Urothelium cell line (cell line): ENCODE data around the gene KCNMA1.
A peak's percentile ranks its signal among the peaks of the same experiment; 100 is the strongest.

Experiments used
- DNase-seq: peaks from one replicate; pipeline ENCODE4 v3.0.0; 2011; ENCODE audit warnings: low spot score, mixed read lengths
- FAIRE-seq: peaks from 2 replicates; lab custom pipeline; 2011; peaks lifted over from hg19 to GRCh38; lab: Jason Lieb, UNC

The KCNMA1 gene

GRCh38 chr10:76993213-76993612 is 644.4 kb downstream of the KCNMA1 start:
- no peak for DNase-seq
- FAIRE-seq: no peak

DNA sequence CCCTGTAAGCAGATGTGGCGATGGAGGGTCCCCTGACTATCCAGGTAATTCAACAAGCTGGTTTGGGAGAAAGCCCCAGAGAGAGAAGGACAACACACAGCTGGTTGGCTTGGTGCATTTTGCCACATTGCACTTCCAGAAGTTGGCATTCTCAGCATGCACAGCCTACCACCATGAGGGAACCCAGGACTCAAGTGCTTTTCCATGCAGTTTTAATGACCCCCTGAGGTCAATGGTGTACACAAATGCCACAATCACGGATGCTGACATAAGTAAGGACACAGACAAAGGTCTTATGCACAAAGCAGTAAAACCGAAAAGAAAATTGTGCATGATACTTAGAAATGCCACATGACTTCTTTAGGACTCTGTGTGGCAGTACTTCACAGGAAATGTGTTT is 645.1 kb downstream of the KCNMA1 start:
- FAIRE-seq: no peak
- no peak for DNase-seq

DNA sequence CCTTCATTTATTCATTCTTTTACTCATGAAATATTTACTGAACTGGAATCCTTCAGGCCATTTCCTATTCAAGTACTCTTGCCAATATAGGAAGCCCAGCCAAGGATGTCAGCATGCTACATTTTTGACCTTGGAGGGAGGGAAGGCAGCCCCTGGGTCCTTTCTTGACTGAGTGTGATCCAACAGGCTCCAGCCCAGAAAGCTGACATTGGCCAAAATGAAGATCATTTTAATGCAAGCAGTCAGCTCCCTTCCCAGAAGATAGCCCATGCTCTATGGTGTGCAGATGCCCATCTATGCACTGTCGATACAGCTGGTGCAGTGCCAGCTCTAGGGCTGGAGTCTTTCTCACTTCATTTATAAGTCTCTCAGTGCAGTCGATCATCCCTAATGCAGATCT is 646.0 kb downstream of the KCNMA1 start:
- FAIRE-seq (no peak), DNase-seq (no peak)

DNA sequence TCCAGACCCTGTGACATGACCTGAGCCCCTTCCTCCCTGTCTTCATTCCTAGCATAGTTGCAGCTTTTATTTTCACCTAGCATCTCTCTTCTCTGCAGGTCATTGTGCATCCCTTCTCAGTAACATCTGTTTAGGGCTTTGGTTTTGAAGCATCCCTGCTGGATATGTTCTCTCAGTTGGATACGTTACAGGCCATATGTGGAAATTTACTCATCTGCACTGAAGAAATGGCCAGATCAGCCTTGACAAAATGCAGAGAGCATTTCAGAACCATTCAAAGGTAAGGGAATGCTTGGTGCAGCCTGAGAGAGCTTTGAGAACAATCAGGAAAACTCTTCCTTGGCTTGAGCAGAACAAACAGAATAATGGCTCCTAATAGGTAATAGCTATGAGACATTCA is 647.0 kb downstream of the KCNMA1 start:
- FAIRE-seq: no peak
- no peak for DNase-seq

DNA sequence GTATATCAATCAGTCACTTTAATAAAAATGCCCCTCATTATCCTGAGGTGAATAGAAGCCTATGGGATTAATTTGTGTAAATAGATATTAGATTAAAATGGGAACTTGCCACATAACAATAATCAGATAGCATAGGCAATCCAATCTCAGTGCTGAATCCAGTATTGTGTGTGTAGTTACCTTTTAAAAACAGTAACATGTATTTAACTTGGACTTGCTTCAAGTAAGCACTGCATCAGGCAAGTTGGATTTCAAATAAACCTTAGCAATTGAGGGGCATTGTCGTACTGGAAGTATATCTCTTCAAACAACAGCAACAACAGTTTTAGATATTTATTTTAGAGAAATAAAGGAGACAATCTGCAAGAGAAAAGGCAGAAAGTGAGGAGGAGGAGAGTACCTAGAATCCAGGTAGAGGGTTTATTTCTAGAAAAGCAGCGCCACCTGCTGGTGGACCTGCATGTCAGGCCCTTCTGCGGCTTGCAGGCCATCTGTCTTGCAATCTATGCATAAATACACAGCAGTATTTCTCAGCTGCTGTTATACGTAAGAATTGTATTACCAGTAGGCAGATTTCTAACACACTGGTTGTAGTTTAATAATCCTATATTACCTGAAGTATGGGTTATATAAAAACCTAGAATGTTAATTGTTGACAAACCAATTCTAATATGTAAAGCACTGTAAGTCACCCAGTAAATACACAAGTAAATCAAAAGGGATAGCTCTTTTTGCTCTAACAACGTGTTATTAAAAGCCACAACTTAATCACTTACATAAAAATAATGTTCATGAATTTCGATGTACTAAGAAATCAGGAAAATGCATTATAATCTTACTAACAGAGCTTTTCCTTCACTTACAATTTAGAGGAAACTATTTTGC is 652.8 kb downstream of the KCNMA1 start:
- no peak for FAIRE-seq
- peak; percentile 73 for DNase-seq

- DNase-seq: no peak
Observed at GRCh38 chr10:76983624-76984023, 654.0 kb downstream of the KCNMA1 start.

DNA sequence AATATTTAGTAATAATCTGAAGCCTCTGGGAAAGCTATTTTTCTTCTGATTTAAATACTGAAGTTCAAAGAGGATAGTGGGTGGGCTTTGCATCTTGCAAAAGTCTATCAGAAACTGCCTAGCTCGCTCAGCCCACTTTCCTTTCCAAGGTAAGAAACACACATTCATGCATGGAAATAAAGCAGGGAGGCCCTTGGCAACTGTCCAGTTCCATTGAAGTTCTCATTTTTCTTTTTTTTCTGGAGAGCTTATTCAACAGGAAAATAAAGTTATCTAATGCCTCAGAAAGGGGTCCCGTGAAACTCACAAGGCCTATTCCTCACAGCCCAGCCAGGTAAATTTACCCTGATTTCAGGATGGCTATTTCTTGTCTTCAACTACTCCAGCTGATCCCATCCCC is 654.9 kb downstream of the KCNMA1 start:
- DNase-seq (no peak), FAIRE-seq (no peak)

More at GRCh38 chr10:76983624-76984023, 654.0 kb downstream of the KCNMA1 start:
- FAIRE-seq: no peak

GRCh38 chr10:76981251-76981650 is 656.4 kb downstream of the KCNMA1 start:
- no peak for FAIRE-seq
- no peak for DNase-seq

- DNase-seq (no peak), FAIRE-seq (no peak)
Observed at GRCh38 chr10:76977901-76978300, 659.7 kb downstream of the KCNMA1 start.

DNA sequence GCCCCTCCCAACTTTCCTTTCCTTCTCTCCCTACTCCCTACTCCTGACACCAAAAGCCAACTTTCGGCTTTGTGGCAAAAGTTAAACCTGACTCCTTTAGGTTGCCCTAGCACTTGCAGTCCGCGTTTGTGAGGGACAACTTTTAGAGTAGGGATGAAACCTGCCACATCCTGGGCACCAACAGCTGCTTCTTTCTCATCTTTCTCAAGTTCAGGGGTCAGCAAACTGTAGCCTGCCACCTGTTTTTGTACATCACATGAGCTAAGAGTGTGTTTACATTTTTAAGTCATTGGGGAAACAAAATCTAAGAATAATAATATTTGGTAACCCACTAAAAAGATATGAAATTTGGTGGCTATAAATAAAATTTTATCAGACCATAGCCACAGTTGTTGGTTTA is 660.6 kb downstream of the KCNMA1 start:
- FAIRE-seq (no peak), DNase-seq (no peak)

- DNase-seq (no peak), FAIRE-seq (no peak)
Observed at GRCh38 chr10:76976142-76976541, 661.5 kb downstream of the KCNMA1 start.

- FAIRE-seq: peak; percentile 5
Observed at GRCh38 chr10:76975126-76975525, 662.5 kb downstream of the KCNMA1 start.

GRCh38 chr10:76974017-76974691 is 663.5 kb downstream of the KCNMA1 start:
- DNase-seq (no peak), FAIRE-seq (no peak)

More at GRCh38 chr10:76975126-76975525, 662.5 kb downstream of the KCNMA1 start:
- no peak for DNase-seq

- DNase-seq (no peak), FAIRE-seq (no peak)
Observed at GRCh38 chr10:76973091-76974016, 664.3 kb downstream of the KCNMA1 start.

DNA sequence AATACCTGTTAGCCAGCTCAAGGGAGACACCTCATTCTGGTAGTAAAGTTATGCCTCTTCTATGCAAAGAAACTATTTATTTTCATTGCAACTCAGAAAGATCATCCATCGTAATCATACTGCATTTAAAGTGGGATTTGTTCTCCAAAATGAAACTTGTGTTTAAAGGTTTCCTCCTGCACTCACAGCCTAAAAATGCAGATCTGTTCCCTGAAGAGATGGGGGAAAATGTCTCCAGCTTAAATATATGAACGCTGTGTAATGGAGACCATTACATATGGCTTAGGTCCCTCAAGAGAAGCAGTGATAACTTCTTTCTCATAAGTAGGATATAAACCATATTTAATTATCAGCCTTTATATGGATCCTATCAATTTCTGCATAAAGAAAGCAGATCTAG is 665.1 kb downstream of the KCNMA1 start:
- no peak for DNase-seq
- no peak for FAIRE-seq

- DNase-seq: no peak
- no peak for FAIRE-seq
Observed at GRCh38 chr10:76971547-76972170, 665.9 kb downstream of the KCNMA1 start.

GRCh38 chr10:76970711-76971519 is 666.7 kb downstream of the KCNMA1 start:
- FAIRE-seq: no peak
- DNase-seq: no peak

GRCh38 chr10:76969366-76969948 is 668.2 kb downstream of the KCNMA1 start:
- DNase-seq: no peak
- no peak for FAIRE-seq

DNA sequence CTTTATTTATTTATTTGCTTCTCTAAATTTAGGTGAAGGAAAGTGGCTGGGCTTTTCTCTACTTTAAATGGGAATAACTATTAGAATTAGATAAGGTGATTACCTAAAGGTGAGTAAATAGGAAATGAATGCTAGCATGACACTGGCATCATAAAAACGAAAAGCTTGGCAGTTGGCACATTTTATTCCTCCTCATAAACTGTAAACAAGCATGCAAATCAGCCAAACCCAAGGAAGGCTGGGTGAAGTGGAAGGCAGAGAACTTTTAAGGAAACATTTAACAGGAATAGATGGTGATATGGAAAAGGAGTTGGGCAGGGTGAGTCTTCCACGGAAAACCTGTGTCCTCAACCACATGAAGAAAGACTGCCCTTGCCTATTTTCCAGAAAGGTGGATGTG is 669.1 kb downstream of the KCNMA1 start:
- FAIRE-seq (no peak), DNase-seq (no peak)
